ENCODE results near the gene RNF213. TPM values are rescaled to one million over a fixed set of nuclear protein-coding genes. Genes with fewer than 3 reads are reported as not detected.

The RNF213 gene
- total RNA-seq, 1 experiment from 2014 or later, result 61.4 TPM

- no peak overlapping the region for H3K4me3 ChIP-seq (ENCODE audit: low read depth, low read length)
- no peak for TF ChIP-seq CTCF (IDR thresholded peaks at IDR 0.05; ENCODE audit: insufficient read depth in 1 of 2, low read depth in 1 of 2, low read length in 1 of 2, severe bottlenecking in 1 of 2, unreplicated experiment in 1 of 2)
- Mint-ChIP-seq H3K9me3 (ENCODE audit: unreplicated experiment) (no peaks in the 10 kb centered on the region), H3K36me3 (ENCODE audit: insufficient read depth, unreplicated experiment) (peaks cover 46% of the 10 kb centered on the region), H3K27me3 (ENCODE audit: insufficient read depth, unreplicated experiment) (no peaks in the 10 kb centered on the region), H3K4me1 (ENCODE audit: low read depth, unreplicated experiment) (no peaks in the 10 kb centered on the region), H3K27ac (ENCODE audit: unreplicated experiment) (no peak overlapping the region), H3K4me3 (ENCODE audit: unreplicated experiment) (no peak overlapping the region)
- ChIA-PET CTCF (interaction anchor here (1.1 kb wide), 1 partner anchor 95 kb away, joined by 3 read pairs; no protein-coding TSS in a partner anchor), POLR2A (no interaction called here)
- 0 out of 2 replicates have a peak, but pooled peaks cover 4% of the 10 kb centered on the region for H3K4me1 ChIP-seq
- intact Hi-C loops (cut with micrococcal nuclease; ENCODE audit: unreplicated experiment), result no loop called here
- H3K36me3 ChIP-seq (ENCODE audit: control insufficient read depth, insufficient read depth, low read length), result peaks cover 4% of the 10 kb centered on the region
- DNase-seq, result no peak
- BruUV-seq (replicated peaks), result no TSS peak
- no peaks in the 10 kb centered on the region for H3K27me3 ChIP-seq (replicated peaks; ENCODE audit: control insufficient read depth, insufficient read depth, low read length)
- H3K9me3 ChIP-seq, result no peaks in the 10 kb centered on the region
Measured at GRCh38 chr17:80291691-80292487, 31.2 kb downstream of the RNF213 start.

- 0 out of 2 replicates have a peak, but pooled peaks cover 4% of the 10 kb centered on the region for H3K4me1 ChIP-seq
- BruUV-seq (replicated peaks), result no TSS peak
- no peak overlapping the region for H3K4me3 ChIP-seq (ENCODE audit: low read depth, low read length)
- intact Hi-C loops (cut with micrococcal nuclease; ENCODE audit: unreplicated experiment), result no loop called here
- H3K4me3 Mint-ChIP-seq (ENCODE audit: unreplicated experiment), result no peak overlapping the region
- POLR2A ChIA-PET, result no interaction called here
- peaks cover 4% of the 10 kb centered on the region for H3K36me3 ChIP-seq (ENCODE audit: control insufficient read depth, insufficient read depth, low read length)
- H3K9me3 Mint-ChIP-seq (ENCODE audit: unreplicated experiment), result no peaks in the 10 kb centered on the region
- TF ChIP-seq CTCF (IDR thresholded peaks at IDR 0.05; ENCODE audit: insufficient read depth in 1 of 2, low read depth in 1 of 2, low read length in 1 of 2, severe bottlenecking in 1 of 2, unreplicated experiment in 1 of 2), result peak in 1 of 2 experiments; percentile 6
- CTCF ChIA-PET, result interaction anchor here (0.6 to 1.1 kb wide), 2 partner anchors 38 to 96 kb away, joined by 3 to 5 read pairs; no protein-coding TSS in a partner anchor
- peaks cover 52% of the 10 kb centered on the region for H3K36me3 Mint-ChIP-seq (ENCODE audit: insufficient read depth, unreplicated experiment)
- H3K9me3 ChIP-seq, result no peaks in the 10 kb centered on the region
- H3K27me3 Mint-ChIP-seq (ENCODE audit: insufficient read depth, unreplicated experiment), result no peaks in the 10 kb centered on the region
- no peak overlapping the region for H3K27ac Mint-ChIP-seq (ENCODE audit: unreplicated experiment)
- H3K4me1 Mint-ChIP-seq (ENCODE audit: low read depth, unreplicated experiment), result no peaks in the 10 kb centered on the region
- DNase-seq, result peak in 1 of 2 experiments; percentile 37
- no peaks in the 10 kb centered on the region for H3K27me3 ChIP-seq (replicated peaks; ENCODE audit: control insufficient read depth, insufficient read depth, low read length)
Measured at GRCh38 chr17:80292521-80292971, 31.9 kb downstream of the RNF213 start.

- POLR2A ChIA-PET, result no interaction called here
Measured at GRCh38 chr17:80294210-80294609, 33.6 kb downstream of the RNF213 start.

More at GRCh38 chr17:80294210-80294609, 33.6 kb downstream of the RNF213 start:
- H3K27me3 ChIP-seq (replicated peaks; ENCODE audit: control insufficient read depth, insufficient read depth, low read length), result no peaks in the 10 kb centered on the region
- H3K36me3 ChIP-seq (ENCODE audit: control insufficient read depth, insufficient read depth, low read length), result peaks cover 5% of the 10 kb centered on the region
- DNase-seq, result no peak
- no TSS peak for BruUV-seq (replicated peaks)
- Mint-ChIP-seq H3K4me3 (ENCODE audit: unreplicated experiment) (no peak overlapping the region), H3K36me3 (ENCODE audit: insufficient read depth, unreplicated experiment) (peaks cover 63% of the 10 kb centered on the region), H3K27me3 (ENCODE audit: insufficient read depth, unreplicated experiment) (no peaks in the 10 kb centered on the region), H3K9me3 (ENCODE audit: unreplicated experiment) (no peaks in the 10 kb centered on the region), H3K4me1 (ENCODE audit: low read depth, unreplicated experiment) (no peaks in the 10 kb centered on the region), H3K27ac (ENCODE audit: unreplicated experiment) (no peak overlapping the region)
- 0 out of 2 replicates have a peak, but pooled peaks cover 4% of the 10 kb centered on the region for H3K4me1 ChIP-seq
- intact Hi-C loops (cut with micrococcal nuclease; ENCODE audit: unreplicated experiment), result no loop called here
- no peak for TF ChIP-seq CTCF (IDR thresholded peaks at IDR 0.05; ENCODE audit: insufficient read depth in 1 of 2, low read depth in 1 of 2, low read length in 1 of 2, severe bottlenecking in 1 of 2, unreplicated experiment in 1 of 2)
- no peak overlapping the region for H3K4me3 ChIP-seq (ENCODE audit: low read depth, low read length)
- CTCF ChIA-PET, result no interaction called here
- no peaks in the 10 kb centered on the region for H3K9me3 ChIP-seq

Measured in Caco-2 (cell line).